Occipital lobe (tissue), 2 donors: ENCODE results near the gene LRMDA. TPM values are rescaled to one million over a fixed set of nuclear protein-coding genes. Genes with fewer than 3 reads are reported as not detected.

Experiments used
- DNase-seq: peaks from one replicate; lab custom pipeline; 2025; lab: John Stamatoyannopoulos, UW
- total RNA-seq: library from RNA; depleted of rRNA; stranded (reverse); fragments of >200 nt; gene quantifications from one replicate; pipeline ENCODE4 v1.2.3, GENCODE V29; 2014

The LRMDA gene
- total RNA-seq, 1 donor from 2014 or later: 0.62 TPM

GRCh38 chr10:75977139-75977538, 545.7 kb downstream of the LRMDA start:
- DNase-seq: no peak

- no peak for DNase-seq
Measured at GRCh38 chr10:75978213-75978612, 546.8 kb downstream of the LRMDA start.

DNA sequence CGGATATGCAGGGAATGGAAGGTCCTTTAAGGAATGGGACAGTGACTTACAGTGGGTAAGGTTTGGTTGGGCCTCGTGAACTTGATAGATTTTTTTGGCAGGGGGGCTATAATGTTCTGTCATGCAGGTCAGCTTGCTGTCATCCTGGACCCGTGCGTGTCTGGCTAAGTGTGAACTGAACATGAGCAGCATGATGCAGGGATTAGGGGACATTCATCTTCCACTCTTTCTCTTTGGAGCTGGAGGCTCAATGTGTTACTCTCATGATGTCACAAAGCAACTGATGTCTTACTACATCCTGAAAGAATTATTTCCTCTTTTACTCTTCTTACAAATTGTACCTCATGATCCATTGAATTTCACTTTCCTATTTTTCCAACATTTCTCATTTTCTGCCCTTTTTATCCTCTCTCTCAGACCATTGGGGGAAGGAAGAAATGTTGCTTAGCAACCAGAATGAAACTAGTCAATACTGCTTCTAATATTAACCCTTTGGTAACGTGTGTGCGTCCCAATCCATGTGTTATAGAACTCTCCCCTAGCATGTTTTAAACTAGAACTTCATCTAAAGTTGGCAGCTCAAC, 549.1 kb downstream of the LRMDA start:
- DNase-seq: no peak

DNA sequence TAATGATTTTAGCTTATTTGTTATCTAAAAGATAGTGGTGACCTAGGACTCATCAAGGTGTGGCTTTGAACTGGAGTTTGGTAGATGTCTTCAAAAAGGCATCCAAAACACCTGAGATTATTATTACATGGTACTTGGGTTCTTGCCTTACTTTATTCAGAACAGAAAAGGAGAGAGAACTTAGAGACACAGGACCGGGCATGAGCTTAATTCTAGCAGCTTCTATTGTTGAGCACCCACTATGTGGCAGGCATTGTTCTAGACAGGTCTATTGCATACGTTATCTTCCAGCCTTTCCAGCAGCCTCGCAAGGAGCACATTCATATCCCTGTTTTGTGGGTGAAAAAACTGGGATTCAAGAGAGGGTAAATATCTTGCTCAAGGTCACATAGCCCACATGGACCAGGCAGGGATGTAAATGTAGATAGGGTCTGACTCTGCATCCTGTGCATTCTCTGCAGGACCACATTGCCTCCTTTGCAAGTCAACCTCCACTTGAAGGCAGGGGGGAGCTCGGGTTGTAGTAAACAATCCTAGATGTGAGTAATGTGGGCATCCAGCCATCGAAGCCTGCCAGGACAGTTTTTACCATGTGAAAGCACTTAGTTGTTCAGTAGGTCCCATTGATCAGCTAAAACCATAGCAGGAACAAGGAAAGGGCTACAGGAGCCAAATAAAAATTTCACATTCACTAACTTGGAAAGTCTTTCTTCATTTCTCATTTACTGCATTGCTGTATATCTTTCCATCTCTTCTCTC, 551.4 kb downstream of the LRMDA start:
- no peak for DNase-seq

DNA sequence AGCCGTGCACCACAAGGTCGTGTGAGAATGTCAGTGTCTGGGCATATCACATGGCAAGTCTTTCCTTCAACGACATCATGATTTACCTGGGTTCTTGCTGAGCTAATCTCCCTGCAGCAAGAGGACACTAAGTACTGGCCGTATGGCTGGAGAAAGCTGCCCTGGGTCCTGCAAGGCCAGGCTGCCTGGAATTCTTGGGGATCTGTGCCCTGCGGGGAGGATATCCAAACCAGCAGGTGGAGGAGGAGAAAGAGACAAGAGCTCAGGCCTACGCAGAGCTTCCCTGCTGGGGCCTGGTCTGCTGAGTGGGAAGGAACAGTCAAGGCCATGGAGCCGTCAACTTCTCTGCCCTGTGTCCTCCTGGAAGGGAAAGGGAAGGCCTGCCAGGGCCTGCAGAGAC, 552.6 kb downstream of the LRMDA start:
- DNase-seq: no peak

GRCh38 chr10:75987616-75988015, 556.2 kb downstream of the LRMDA start:
- DNase-seq: no peak

GRCh38 chr10:75994357-75995040, 563.1 kb downstream of the LRMDA start:
- no peak for DNase-seq

DNA sequence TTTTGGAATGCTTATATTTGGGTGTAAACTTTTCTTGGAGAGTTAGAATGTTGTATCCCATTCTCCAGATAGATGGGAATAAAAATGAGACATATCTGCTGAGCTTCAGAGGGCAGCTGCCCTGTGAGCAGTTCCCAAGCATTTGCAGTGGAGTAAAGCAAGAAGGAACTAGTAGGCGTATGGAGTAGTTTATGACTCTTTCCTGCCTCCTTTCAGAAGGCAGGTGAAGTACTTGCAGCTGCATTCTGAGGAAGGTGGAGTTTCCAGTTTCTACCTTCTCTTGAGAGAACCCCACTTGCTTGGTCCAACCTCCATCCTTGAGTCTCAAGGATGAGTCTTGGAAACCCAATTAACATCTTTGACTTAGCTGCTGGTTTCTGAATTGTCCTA, 563.6 kb downstream of the LRMDA start:
- no peak for DNase-seq

GRCh38 chr10:75995720-75996119, 564.3 kb downstream of the LRMDA start:
- DNase-seq: no peak

- DNase-seq: no peak
Measured at GRCh38 chr10:75999001-75999400, 567.6 kb downstream of the LRMDA start.

GRCh38 chr10:75999515-76000209, 568.2 kb downstream of the LRMDA start:
- no peak for DNase-seq

DNA sequence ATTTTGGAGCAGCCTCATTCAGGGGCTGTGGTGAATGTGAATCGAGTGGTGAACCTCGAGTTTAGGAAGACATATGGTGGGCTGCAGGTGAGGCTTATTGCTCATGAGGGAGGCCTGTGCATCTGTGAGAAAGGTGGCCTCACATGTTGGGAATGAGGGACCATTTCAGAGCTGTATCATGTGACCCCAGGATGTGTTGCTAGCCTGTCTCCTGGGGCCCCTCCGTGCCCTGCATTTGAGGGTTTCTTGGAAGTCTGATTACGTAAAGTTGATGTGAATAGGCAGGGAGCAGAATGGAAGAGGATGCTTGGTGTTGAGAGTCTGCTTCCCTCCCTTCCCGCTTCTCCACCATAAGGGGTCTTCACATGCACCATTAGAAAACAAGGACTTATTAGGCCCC, 569.1 kb downstream of the LRMDA start:
- no peak for DNase-seq

DNA sequence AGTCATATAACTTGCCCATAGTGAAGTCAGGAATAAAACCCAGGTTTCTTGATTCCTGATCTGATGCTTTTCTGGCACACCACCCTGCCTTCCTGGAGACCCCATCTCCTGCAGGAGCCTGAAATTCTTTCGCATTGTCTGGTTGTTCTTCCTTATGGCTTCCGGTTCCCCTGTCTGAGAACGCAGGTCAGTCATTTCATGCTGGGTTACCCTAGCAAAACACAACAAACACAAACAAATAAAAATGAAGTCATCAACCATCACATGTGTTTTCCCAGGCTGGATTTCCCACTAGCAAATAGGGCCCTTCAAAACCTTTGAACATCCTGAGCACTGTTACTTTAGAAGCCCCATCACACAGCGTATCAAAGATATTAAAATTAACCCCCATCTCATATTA, 569.6 kb downstream of the LRMDA start:
- no peak for DNase-seq

DNA sequence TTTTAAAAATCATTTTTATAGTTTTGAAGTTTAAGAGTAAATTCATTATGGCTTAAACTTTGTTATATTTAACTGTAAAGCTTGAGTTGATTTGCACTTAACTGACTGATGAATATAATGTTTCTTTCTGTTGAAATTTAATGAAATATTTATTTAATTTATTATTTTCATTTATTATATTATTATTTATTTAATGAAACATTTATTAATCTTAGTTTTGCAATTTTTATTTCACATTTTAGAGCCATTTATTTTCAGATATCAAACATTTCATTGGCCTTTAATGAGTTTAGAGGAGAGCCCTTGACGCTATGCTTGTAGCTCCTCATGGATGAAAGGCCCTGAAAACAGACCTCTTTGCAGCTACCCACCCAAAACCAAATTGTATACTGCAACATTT, 570.0 kb downstream of the LRMDA start:
- DNase-seq: no peak

- DNase-seq: no peak
Measured at GRCh38 chr10:76002262-76002854, 570.9 kb downstream of the LRMDA start.

DNA sequence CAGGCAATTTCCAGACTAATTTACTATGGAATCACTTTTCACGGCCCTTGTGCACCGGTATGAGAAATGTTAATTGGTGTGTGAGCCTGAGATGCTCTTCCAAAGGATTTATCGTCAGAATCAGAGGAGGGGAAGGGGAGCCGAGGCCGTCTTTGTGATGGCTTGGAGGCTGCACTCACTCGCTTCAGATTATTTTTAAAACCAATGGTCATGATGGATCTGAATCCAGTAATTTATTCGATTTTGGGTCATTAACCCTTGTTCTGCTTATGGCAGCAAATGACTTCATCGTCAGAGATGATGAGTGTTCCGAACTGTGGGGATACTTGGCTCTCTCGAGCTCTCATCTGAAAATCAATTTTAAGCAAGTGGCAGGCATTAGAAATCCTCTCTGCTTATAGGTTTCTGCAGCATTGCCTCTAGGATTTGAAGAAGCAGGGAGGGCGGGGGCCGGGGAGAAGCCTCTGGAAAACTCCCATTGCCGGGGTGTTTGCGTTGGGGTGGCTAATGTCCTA, 576.3 kb downstream of the LRMDA start:
- no peak for DNase-seq

GRCh38 chr10:76009531-76009930, 578.1 kb downstream of the LRMDA start:
- no peak for DNase-seq

- DNase-seq: no peak
Measured at GRCh38 chr10:76010703-76011102, 579.3 kb downstream of the LRMDA start.

DNA sequence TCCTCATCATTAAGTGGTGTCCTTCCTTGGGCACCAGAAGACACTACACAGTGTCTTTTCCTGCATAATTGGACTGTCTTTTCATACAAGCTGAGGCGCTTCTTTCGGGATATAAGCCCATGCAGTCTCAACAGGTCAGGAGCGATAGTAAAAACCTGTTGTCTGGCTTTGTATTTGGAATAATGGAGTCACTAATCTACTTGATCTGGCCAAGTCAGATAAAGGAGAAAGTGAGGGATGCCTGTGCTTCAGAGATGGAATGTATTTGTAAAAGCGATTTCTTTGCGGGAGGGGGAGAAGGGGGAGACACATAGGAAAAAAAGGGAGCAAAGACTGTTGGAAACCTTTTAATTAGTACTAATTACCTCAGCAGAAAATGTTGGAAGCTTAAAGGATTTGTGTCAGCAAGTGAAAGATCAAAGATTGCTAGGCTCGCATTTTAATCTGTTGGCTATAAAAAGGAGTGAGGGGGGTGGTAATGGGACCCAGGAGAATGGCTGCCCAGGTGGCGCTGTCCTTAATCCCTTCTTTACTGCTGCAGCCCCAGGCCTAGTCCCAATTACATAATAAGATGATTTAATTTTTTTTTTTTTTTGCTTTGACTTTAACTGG, 581.4 kb downstream of the LRMDA start:
- DNase-seq: no peak

DNA sequence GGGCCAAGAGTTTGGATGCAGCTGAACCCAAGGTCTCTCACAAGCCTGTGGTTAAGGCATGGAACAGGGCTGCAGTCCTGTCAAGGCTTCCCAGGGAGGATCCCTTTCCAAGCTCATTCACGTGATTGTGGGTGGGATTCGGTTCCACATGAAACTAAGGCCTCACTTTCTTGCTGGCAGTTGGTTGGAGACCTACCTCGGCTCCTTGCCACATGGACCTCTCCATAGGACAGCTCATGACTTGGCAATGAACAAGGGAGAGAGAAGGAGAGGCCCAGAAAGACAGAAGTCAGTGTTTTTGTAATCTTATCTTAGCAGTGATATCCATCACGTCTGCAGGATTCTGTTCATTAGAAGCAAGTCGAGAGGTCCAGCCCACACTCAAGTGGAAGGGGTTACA, 583.8 kb downstream of the LRMDA start:
- DNase-seq: no peak
